NCI-H446 (cell line): ENCODE measurements around the gene ATG16L1.

Experiments used
- DNase-seq, 2 experiments: peaks; one replicate each; lab custom pipeline; 2025; lab: John Stamatoyannopoulos, UW

The ATG16L1 gene

GRCh38 chr2:233260661-233261060, 9.2 kb downstream of the ATG16L1 start:
- no peak for DNase-seq

- DNase-seq, result no peak
Observed at GRCh38 chr2:233261819-233262555, 10.5 kb downstream of the ATG16L1 start.

GRCh38 chr2:233262562-233262961, 11.1 kb downstream of the ATG16L1 start:
- DNase-seq, result no peak

DNA sequence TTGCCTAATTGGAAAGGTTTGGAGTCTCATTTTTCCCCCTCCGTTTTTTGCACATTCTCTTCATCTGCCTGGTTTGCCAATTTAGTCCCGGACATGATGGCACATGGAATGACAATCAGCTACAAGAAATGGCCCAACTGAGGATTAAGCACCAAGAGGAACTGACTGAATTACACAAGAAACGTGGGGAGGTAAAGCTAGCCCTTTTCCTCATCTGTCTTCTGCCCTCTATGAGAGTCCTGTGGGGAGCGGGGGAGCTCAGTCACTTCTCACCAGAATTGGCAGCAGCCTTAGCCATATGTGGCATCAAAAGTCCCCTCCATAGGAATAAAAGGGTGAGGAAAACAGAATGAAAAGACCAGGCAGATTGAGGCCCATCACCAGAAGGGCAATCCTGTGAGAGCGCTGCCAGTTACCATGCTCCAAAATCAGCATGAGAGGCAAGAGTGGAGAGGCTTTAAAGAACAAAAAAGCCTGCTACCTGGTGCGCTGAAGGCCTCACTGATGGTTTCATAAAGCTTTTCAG, 11.6 kb downstream of the ATG16L1 start:
- no peak for DNase-seq

DNA sequence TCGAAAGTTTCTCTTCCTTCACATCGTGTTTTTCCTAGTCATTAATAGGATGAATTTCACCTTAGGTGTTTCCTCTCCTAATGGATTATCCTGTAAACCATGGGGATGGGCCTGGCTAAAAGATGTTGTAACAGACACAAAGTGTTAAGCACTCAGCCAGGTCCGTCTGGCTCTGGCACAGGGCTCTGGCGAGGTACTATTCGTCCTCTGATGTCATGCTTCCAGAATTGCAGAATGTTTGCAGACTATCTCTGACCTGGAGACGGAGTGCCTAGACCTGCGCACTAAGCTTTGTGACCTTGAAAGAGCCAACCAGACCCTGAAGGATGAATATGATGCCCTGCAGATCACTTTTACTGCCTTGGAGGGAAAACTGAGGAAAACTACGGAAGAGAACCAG, 13.2 kb downstream of the ATG16L1 start:
- DNase-seq, result no peak

DNA sequence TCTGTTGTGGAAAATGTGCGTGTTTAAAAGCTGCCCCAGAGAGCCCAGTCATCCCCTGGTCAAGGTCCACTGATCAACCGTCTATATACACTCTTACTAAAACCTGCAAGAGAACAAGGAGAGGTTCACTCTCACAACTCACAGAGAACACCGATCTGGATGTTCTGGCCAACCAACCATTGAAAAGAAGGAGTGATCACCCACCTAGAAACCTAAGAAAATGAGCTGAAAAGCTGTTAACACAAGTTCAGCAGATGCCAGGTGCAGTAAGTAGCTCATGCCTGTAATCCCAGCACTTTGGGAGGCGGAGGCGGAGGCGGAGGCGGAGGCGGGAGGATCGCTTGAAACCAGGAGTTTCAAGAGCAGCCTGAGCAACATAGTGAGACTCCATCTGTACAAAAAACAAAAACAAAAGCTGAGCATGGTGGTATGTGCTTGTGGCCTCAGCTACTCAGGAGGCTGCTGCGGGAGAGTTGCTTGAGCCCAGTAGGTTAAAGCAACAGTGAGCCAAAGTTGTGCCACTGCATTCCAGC, 14.5 kb downstream of the ATG16L1 start:
- no peak for DNase-seq

- no peak for DNase-seq
Observed at GRCh38 chr2:233266481-233266880, 15.0 kb downstream of the ATG16L1 start.

DNA sequence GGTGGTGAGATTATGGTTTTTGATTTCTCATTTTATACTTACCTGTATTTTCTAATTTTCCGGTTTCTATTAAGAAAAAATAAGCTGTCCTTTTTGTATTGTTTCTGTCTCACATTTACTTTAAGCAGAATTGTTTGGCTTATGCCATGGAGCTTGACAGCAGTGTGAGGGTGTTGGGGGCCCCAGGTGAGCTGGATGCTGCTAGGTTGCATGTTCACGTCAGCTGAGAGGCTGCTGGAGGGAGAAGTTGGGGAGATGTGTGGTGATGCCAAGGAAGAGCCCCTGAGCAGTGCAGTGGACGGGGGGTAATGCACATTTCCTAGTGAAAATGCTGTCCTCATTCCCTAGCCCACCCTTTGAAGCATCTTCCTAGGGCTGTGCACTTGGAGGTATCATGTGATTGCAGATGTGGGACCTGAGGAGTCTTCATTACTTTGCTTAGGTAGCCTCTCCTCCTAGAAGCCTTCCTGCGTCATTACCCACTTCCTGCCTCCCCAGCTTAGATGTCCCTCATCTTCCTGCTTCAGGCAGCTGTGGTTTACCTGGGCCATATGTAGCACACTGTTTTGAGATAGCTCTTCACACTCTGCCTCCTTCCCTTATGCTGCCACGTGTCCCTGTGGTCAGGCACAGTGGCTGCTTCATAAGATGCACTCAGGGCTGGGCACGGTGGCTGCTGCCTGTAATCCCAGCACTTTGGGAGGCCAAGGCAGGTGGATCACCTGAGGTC, 16.2 kb downstream of the ATG16L1 start:
- DNase-seq, result no peak

- DNase-seq, result no peak
Observed at GRCh38 chr2:233270366-233270765, 18.9 kb downstream of the ATG16L1 start.

GRCh38 chr2:233270951-233271350, 19.5 kb downstream of the ATG16L1 start:
- DNase-seq, result no peak

DNA sequence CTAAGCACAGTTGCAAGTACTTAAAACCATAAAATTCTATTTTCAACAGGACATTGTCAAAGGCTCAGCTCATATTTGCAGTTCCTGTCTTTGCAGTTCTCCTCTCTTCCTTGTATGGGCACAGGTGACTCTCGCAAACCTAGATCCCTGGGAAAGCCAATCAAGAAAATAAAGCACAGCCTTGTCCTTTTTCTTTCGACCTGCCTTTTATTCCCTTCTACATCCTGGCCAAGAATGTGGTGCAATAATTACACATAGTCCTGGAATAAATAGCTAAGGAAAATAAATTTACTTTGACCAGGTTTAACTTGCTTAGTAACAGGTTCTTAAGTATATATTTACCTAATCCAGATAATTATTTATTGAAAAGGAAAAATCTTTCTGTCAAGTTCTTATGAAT, 20.2 kb downstream of the ATG16L1 start:
- DNase-seq, result no peak

DNA sequence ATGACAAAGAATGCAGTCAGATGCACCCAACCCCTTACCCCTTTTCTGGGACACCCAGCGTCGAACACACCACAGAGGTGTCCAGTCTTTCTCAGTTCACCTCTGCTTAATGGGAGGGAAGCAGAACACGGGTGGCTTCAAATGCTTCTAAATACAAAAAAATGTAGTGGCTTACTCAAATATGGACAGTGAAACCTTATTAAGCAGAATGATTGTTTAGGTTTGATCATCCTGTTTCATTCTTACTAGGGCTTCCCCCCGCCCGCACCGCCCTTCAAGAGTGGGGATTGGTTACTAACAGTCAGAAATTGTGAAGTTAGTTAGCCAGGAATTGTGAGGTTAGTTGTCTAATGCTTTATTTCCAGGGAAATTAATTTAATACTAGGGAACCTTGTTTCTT, 21.6 kb downstream of the ATG16L1 start:
- no peak for DNase-seq

DNA sequence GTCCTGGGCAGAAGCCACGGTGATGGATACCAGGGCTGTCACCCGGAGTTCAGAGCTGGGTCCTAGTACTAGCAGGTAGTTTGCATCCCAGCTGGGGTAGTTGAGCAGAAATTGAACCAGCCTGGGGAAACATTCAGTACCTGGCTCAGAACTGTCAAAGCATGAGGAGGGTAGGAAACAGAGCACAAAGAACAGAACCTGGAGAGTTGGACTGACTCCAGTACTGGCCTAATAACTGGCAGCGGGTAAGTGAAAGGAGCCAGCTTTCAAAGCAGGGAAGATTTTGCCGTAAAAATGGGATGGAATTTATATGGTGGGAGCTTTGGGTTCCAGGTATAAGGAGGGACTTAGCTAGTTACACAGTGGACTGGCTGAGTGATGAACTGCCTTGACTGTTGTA, 23.8 kb downstream of the ATG16L1 start:
- DNase-seq, result no peak

- no peak for DNase-seq
Observed at GRCh38 chr2:233278921-233279320, 27.4 kb downstream of the ATG16L1 start.

DNA sequence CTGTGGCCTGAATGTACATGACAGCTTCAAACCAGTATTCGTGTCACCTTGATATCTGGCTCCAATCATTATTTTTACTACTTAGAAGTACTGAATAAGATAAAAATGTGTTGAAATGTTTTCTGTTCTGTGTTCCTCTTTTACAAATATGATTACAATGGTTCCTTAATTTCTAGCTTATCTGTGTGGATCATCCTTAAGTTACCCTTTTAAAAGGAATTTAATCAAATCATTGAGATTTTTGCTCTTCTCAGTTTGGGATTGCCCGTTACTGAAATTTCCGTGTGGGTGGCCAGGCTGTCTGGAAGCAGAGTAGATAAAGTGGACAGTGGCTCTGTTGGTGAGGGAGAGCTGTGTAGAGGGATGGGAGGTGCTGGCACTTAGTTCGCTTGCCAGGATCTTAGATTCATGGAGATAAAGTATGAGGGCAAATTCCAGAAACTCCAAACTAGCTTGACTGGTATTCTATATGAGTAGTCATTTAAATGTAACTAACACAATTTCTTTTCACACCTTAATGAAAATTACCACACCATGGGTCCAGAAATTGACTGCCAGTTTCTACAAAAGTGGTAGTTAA, 28.7 kb downstream of the ATG16L1 start:
- no peak for DNase-seq

GRCh38 chr2:233281553-233281952, 30.1 kb downstream of the ATG16L1 start:
- no peak for DNase-seq

DNA sequence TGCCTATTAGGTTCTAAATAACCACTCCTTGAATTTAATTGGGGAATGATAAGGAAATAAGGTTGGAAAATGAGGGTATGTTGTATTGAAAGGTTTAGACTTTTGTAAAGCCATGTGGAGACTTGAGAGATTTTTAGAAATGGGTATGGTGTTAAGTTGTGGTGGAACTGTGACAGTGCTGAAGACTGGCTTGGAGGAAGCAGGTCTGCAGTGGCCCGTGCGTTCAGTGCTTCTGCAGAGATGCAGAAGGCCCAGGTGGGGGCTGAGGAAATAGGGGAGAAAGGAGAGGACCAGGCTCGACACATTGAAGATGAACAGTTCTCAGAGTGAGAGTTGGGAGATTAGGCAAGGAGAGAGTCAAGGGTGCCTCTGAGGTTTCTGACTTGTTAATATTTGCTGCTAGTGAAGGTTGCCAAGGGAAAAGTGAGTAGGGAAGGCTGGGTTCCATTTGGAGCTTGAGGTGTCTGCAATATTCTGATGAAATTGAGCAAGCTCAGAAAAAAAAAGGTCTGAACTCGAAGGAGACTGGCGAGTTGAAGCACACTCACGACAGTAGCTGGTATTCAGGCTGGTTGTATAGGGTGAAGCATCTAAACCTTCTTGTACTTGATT, 30.6 kb downstream of the ATG16L1 start:
- no peak for DNase-seq

GRCh38 chr2:233285921-233286320, 34.4 kb downstream of the ATG16L1 start:
- no peak for DNase-seq

DNA sequence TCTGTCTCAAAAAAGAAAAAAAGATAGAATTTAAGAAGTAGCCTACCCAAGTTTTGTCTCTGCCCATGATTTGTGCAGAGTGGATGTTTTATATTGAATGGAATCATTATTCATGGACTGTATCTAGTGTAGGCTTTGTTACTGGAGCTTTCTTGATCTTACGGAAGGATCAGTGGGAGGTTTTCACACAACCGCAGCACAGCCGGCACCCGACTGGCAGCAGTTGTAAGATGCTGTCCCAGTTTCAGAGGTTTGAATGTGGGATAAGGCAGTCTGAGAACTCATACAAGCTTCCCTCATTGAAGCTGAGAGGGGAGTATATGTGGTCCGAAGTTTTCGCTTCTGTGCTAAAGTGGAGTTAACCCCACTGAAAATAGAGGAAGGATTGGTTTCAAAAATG, 36.4 kb downstream of the ATG16L1 start:
- no peak for DNase-seq

DNA sequence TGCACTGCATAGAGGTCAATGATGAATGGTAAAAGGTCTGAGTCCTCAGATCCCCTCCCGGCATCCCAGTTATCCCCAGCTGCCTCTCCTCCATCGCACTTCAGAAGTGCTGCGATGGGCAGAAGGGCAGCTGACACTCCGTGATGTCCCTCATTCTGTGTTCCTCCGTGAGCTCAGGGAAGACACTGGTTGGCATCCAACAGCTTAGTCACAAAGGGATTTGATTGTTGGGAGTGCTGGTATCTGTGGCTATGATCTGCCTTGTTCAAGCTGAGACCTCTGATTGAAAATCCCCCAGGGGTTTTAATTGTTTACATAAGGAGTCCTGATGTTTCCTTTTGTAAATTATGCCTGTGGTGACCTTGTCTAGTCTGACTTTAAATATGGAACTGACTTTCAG, 37.2 kb downstream of the ATG16L1 start:
- DNase-seq, result no peak

DNA sequence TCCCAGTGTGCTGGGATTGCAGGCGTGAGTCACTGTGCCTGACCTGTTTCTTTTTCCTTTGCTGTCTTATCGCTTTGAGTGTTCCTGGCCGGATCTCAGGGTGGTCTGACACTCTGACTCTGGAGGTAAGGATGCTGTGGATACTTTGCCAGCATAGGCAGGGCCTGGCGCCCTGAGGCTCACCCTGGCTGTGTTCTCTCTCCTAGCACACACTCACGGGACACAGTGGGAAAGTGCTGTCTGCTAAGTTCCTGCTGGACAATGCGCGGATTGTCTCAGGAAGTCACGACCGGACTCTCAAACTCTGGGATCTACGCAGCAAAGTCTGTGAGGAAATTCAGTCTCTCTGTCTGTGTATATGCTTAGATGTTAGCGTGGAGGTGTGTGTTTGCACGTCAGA, 38.2 kb downstream of the ATG16L1 start:
- no peak for DNase-seq
